SW480 (cell line): ENCODE measurements around the gene UQCRHL.
"Not testable (repeated sequence)": the region's sequence is repeated elsewhere in the genome, so short reads cannot be mapped to it uniquely, and the experiment has no call there.

ENCODE experiments used
- DNase-seq: peaks from one replicate; pipeline ENCODE4 v3.0.0-alpha.2; 2016; ENCODE audit warnings: low spot score

The UQCRHL gene

DNA sequence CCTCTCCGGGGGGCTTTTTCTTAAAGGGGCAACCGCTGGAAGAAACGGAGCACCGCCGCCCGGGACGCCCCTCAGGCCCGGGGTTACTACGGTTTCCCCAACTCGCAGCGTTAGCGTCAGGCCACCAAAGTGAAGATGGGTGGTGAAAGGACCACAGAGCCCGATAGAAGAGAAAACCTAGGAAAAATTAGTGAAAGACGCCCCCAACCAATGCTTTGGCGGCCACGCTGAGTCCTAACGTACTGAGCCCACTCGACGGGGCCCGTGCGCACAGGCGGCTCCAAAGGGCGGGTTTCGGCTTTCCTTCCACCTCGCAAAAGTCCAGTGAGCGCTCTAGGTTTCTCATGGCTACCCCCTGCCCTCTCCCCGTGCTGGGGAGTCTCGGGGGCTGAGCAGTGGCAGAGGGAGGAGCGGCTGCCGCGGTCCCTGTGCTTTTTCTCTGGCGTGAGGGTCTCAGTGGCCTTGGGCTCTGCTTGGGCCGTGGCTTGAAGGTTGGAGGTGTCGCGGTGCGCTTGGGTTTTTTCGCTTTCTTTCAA is 27.8 kb upstream of the UQCRHL start:
- no peak for DNase-seq

- DNase-seq, result peak; percentile 93
Measured at GRCh38 chr1:15834406-15835204, 27.2 kb upstream of the UQCRHL start.

GRCh38 chr1:15833842-15834405 is 26.5 kb upstream of the UQCRHL start:
- no peak for DNase-seq

GRCh38 chr1:15833069-15833679 is 25.7 kb upstream of the UQCRHL start:
- DNase-seq, result peak; percentile 27

- DNase-seq, result no peak
Measured at GRCh38 chr1:15830258-15830657, 22.8 kb upstream of the UQCRHL start.

DNA sequence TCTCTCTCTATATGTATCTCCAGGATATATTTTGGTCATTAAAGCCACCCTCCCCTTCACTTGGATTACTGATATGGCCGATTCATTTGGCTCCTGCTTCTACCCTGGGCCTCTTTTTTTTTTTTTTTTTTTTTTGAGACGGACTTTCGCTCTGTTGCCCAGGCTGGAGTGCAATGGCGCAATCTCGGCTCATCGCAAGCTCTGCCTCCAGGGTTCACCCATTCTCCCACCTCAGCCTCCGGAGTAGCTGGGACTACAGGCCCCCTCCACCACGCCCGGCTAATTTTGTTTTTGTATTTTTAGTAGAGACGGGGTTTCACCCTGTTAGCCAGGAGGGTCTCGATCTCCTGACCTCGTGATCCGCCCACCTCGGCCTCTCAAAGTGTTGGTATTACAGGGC is 21.5 kb upstream of the UQCRHL start:
- DNase-seq, result not testable (repeated sequence)

- not testable (repeated sequence) for DNase-seq
Measured at GRCh38 chr1:15827567-15827966, 20.1 kb upstream of the UQCRHL start.

- DNase-seq, result no peak
Measured at GRCh38 chr1:15826810-15827507, 19.5 kb upstream of the UQCRHL start.

- no peak for DNase-seq
Measured at GRCh38 chr1:15825800-15826199, 18.4 kb upstream of the UQCRHL start.

- DNase-seq, result peak; percentile 56
Measured at GRCh38 chr1:15820478-15820877, 13.0 kb upstream of the UQCRHL start.

GRCh38 chr1:15816674-15817073 is 9.2 kb upstream of the UQCRHL start:
- DNase-seq, result no peak

DNA sequence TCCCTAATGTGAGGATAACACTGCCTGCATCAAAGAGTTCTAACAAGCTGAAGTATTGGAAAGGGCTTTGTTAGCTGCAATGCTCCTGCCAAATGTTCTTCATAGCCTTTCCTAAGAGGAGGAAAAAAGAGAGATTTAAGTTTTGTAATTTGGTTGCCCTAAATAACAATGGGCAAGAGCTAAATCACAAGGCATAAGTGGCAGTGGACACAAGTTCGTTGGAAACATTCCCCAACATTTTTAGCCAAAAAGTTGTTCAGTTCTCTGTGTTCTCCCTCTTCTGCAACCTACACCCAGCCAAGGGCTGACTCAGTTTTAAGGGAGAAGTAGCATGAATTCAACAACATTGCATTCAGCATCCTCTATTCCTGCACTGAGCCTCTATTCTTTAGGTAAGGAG is 2.6 kb upstream of the UQCRHL start:
- no peak for DNase-seq

- no peak for DNase-seq
Measured at GRCh38 chr1:15808955-15809354, 1.5 kb upstream of the UQCRHL start.

DNA sequence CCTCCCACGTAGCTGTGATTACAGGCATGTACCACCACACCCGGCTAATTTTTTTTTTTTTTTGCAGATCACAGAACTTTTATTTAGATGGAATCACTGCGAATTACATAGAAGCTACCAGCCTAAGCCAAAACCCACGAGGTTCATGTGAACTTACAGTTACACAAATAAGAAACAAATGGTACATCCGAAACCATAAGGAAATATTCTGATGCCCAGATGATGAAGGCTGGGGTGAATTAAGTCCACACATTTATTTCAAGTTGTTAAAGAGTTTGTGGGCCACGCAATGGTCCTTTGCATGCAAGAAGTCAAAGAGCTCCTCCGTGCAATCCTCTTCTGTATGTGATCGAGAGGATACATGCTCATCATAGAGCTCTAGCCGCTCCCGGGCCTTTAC is 328 bp downstream of the UQCRHL start:
- DNase-seq, result no peak

DNA sequence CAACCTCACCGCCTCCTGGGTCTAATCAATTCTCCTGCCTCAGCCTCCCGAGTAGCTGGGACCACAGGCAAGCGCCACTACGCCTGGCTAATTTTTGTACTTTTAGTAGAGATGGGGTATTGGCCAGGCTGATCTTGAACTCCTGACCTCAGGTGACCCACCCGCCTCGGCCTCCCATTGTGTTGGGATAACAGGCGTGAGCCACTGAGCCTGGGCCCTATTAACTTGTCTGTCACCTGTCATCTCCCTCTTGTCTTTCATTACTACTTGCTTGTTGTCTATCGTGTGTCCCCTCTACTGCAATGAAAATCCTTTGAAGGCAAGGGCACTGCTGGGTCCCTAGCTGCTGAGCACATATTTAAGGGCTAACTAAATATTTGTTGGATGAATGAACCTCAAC is 3.4 kb downstream of the UQCRHL start:
- DNase-seq, result no peak

GRCh38 chr1:15803380-15803779 is 4.1 kb downstream of the UQCRHL start:
- DNase-seq, result no peak

DNA sequence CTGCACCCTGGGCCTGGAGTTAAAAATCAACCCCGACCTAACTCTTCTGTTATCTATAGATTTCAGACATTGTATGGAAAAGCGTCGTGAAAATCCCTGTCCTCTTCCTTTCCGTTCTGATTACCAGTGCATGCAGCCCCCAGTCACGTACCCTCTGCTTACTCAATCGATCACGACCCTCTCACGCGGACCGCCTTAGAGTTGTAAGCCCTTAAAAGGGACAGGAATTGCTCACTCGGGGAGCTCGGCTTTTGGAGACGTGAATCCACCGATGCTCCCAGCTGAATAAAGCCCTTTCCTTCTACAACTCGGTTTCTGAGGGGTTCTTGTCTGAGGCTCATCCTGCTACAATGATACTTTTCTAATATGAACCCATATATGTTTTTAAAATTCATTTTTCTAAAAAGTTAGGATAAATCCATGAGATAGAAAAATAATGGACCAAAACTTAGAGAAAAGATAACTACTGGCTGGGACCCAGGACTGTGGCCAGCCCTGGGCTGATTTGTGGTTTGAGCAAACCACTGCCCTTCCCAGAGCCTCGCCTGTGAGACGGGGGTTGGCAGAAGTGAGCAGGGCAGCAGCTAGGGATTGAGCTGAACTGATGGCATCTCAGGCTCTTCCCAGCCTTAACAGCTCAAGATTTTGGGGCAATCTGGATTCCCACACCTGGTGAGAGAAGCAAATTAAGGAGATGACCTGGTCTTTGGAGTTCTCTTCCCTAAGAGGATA is 5.0 kb downstream of the UQCRHL start:
- peak; percentile 44 for DNase-seq

GRCh38 chr1:15799928-15800835 is 7.3 kb downstream of the UQCRHL start:
- peak; percentile 99 for DNase-seq

DNA sequence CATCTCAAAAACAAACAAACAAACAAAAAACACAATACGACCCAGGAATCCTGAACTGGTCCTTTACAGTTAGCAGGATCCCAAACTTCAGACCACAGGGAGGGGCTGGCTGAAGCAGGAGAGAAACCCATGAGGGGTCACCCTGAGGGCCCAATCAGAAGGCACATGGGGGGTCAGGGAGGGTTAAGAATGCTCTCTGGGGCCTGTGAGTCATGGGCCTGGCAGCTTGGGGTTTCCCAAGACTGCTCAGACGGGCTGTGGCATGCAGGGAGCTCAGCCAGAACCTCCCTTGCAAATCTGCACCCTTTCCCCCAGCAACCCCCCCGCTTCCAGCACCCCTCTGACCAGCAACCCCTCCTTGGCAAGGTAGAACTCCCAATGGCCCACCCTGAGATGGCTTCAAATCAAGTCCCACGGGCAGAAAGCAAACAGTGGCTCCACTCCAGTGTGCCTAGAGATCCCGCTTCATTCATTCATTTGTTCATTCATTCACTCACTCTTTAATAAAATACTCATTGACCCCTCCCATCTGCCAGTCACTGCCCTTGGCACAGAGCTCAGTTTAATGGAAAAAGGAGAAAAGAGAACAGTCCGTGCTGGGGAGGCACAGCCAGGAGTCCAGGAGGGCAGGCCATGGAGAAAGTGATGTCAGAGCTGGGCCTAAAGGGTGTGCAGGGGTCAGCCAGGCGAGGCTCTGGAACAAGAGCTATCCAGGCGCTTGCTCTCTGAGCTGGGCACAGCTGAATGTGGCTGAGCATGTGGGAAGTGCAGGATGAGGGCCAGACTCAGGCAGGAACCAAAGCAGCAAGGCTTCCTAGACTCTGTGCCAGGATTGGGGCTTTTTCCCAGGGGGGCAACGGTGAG is 8.2 kb downstream of the UQCRHL start:
- peak; percentile 89 for DNase-seq
